K562 treated with DMSO at 1 percent for 24 hours (cell line): Measurements from ENCODE around the gene DAO. TPM values are rescaled to one million over a fixed set of nuclear protein-coding genes. Genes with fewer than 3 reads are reported as not detected.

Source experiments
- total RNA-seq: library from RNA; unstranded; fragments of 300-600 nt; gene quantifications from 2 replicates; pipeline ENCODE4 v1.2.3, GENCODE V29; 2022; ENCODE audit warnings: low read depth; ENCODE audit not compliant: insufficient read depth

DAO gene
- total RNA-seq, result not detected in 2 replicates

DNA sequence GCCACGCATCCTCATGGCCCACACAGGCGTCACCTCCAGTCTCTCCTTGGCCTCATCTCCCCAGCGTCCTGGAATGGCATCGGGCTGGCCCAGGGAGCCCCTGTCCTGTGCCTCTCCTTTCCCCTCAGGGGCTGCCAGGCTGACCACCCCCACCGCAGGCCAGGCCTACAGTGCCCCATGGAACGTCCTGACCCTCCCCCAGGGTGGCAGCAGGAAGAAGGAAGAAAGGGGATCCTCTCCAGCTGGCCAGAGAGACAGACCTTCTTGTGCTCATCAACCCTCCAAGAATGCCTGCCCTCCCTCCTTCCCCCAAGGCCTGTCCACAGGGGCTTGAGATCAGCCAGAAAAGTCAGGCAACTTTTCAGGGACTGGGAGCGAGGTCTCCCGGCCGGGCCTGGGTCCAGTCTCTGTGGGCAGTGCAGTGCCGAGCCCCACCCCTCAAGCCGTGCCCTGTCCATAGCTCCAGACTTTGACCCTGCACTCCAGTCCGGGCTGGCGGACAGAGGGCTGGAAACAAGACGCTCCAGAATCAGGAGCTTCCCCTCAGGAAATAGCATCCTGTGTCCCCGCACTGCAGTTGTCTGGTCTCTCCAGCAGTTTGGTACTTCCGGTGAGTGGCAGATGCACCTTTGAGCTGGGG, at the start of gene DAO:
Gene DAO, plus strand, starts transcription at position 478 of the 640 bp plus-strand sequence. CDS start 4,915 bp downstream, outside the sequence.

Other genes with a start within 250 kb of the DAO start
- gene SELPLG, start 246.2 kb upstream of the DAO start, total RNA-seq, result 2.0 and 2.6 TPM in 2 replicates
- 67.1 and 76.6 TPM in 2 replicates for gene CORO1C, start 148.6 kb upstream of the DAO start, total RNA-seq
- gene SSH1, start 22.5 kb upstream of the DAO start, total RNA-seq, result 8.7 and 12.0 TPM in 2 replicates
- 0.19 and 0.31 TPM in 2 replicates for gene SVOP, start 141.0 kb downstream of the DAO start, total RNA-seq
- gene USP30, start 172.5 kb downstream of the DAO start, total RNA-seq, result 12.1 and 16.3 TPM in 2 replicates
- gene ALKBH2, start 213.4 kb downstream of the DAO start, total RNA-seq, result 19.1 and 19.9 TPM in 2 replicates
- gene UNG, start 217.5 kb downstream of the DAO start, total RNA-seq, result 20.5 and 21.3 TPM in 2 replicates
- gene ACACB, start 236.5 kb downstream of the DAO start, total RNA-seq, result 8.3 and 8.8 TPM in 2 replicates